Measurements from ENCODE around the gene ATG10. TPM values are rescaled to one million over a fixed set of nuclear protein-coding genes. Genes with fewer than 3 reads are reported as not detected.
A peak's percentile ranks its signal among the peaks of the same experiment; 100 is the strongest.
"Not testable (repeated sequence)": the region's sequence is repeated elsewhere in the genome, so short reads cannot be mapped to it uniquely, and the experiment has no call there.

ATG10 gene
- total RNA-seq, 1 donor from 2014 or later: 6.2 TPM

DNA sequence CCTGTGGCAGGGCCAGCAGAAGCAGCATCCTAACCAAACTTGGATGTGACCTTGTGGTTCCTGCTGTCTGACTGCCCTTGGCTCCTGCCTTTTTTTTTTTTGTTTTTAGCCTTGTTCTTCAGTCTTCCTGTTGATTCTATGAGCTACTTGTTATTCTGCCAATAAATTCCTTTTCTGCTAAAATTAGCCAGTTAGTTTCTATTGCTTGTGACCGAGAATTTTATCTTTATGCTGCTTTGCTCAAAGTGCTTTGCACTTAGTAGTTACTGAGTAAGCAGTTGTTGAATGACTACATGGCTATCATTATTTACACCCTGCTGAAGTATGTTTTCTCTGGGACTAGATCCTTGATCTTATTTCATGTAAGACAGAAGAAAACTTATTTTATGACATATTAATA is 20.8 kb upstream of the ATG10 start:
- Mint-ChIP-seq H3K36me3 (ENCODE audit: low read depth, unreplicated experiment) (no peaks in the 10 kb centered on the region), H3K4me1 (ENCODE audit: unreplicated experiment) (peaks cover 8% of the 10 kb centered on the region), H3K27me3 (ENCODE audit: unreplicated experiment) (peaks cover 7% of the 10 kb centered on the region), H3K9me3 (ENCODE audit: unreplicated experiment) (no peaks in the 10 kb centered on the region), H3K4me3 (ENCODE audit: unreplicated experiment) (no peak overlapping the region), H3K27ac (ENCODE audit: unreplicated experiment) (no peak overlapping the region)
- no peak for DNase-seq (ENCODE audit: low spot score)
- TF ChIP-seq CTCF (IDR thresholded peaks at IDR 0.05; ENCODE audit: unreplicated experiment): no peak

DNA sequence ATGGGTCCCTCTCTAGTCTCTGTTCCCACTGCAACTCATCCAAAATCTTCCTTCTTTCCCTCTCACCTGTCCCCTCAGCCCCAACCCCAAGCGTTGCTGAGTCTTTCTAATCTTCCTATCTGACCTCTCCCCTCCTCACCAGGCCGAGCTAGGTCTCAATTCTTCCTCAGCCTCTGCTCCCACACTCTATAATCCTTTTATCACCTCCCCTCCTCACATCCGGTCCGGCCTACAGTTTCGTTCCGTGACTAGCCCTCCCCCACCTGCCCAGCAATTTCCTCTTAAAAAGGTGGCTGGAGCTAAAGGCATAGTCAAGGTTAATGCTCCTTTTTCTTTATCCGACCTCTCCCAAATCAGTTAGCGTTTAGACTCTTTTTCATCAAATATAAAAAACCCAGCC is 17.0 kb upstream of the ATG10 start:
- H3K9me3 Mint-ChIP-seq (ENCODE audit: unreplicated experiment); DNase-seq (ENCODE audit: low spot score); H3K27me3 Mint-ChIP-seq (ENCODE audit: unreplicated experiment); H3K36me3 Mint-ChIP-seq (ENCODE audit: low read depth, unreplicated experiment); H3K4me3 Mint-ChIP-seq (ENCODE audit: unreplicated experiment): not testable (repeated sequence)
- Mint-ChIP-seq H3K4me1 (ENCODE audit: unreplicated experiment) (peaks cover 10% of the 10 kb centered on the region), H3K27ac (ENCODE audit: unreplicated experiment) (peak overlapping the region; percentile 15)

DNA sequence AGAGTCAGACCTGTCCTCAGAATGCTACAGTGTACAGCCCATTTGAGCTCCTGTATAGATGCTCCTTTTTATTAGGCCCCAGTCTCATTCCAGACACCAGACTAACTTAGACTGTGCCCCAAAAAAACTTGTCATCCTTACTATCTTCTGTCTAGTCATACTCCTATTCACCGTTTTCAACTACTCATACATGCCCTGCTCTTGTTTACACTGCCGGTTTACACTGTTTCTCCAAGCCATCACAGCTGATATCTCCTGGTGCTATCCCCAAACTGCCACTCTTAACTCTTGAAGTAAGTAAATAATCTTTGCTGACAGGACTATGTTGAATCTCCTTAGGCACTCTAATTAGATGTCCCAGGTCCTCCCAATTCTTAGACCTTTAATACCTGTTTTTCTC is 13.7 kb upstream of the ATG10 start:
- not testable (repeated sequence) for H3K9me3 Mint-ChIP-seq (ENCODE audit: unreplicated experiment); H3K4me3 Mint-ChIP-seq (ENCODE audit: unreplicated experiment); H3K27ac Mint-ChIP-seq (ENCODE audit: unreplicated experiment); DNase-seq (ENCODE audit: low spot score); H3K36me3 Mint-ChIP-seq (ENCODE audit: low read depth, unreplicated experiment); H3K27me3 Mint-ChIP-seq (ENCODE audit: unreplicated experiment)
- H3K4me1 Mint-ChIP-seq (ENCODE audit: unreplicated experiment): peaks cover 10% of the 10 kb centered on the region

GRCh38 chr5:81961651-81962440 is 10.0 kb upstream of the ATG10 start:
- Mint-ChIP-seq H3K27me3 (ENCODE audit: unreplicated experiment) (peaks cover 2% of the 10 kb centered on the region), H3K27ac (ENCODE audit: unreplicated experiment) (no peak overlapping the region), H3K4me1 (ENCODE audit: unreplicated experiment) (peaks cover 2% of the 10 kb centered on the region), H3K9me3 (ENCODE audit: unreplicated experiment) (no peaks in the 10 kb centered on the region), H3K36me3 (ENCODE audit: low read depth, unreplicated experiment) (no peaks in the 10 kb centered on the region), H3K4me3 (ENCODE audit: unreplicated experiment) (no peak overlapping the region)
- no peak for DNase-seq (ENCODE audit: low spot score)
- no peak for TF ChIP-seq CTCF (IDR thresholded peaks at IDR 0.05; ENCODE audit: unreplicated experiment)

- peaks cover 2% of the 10 kb centered on the region for H3K27me3 Mint-ChIP-seq (ENCODE audit: unreplicated experiment)
Observed at GRCh38 chr5:81963544-81963943, 8.3 kb upstream of the ATG10 start.

More at GRCh38 chr5:81963544-81963943, 8.3 kb upstream of the ATG10 start:
- Mint-ChIP-seq H3K4me1 (ENCODE audit: unreplicated experiment) (peaks cover 2% of the 10 kb centered on the region), H3K27ac (ENCODE audit: unreplicated experiment) (no peak overlapping the region), H3K4me3 (ENCODE audit: unreplicated experiment) (no peak overlapping the region), H3K9me3 (ENCODE audit: unreplicated experiment) (no peaks in the 10 kb centered on the region), H3K36me3 (ENCODE audit: low read depth, unreplicated experiment) (no peaks in the 10 kb centered on the region)
- DNase-seq (ENCODE audit: low spot score): no peak
- TF ChIP-seq CTCF (IDR thresholded peaks at IDR 0.05; ENCODE audit: unreplicated experiment): no peak

Data from endothelial cell (in vitro differentiated cells).